Smooth muscle cell (in vitro differentiated cells): ENCODE data around the gene HAGHL. TPM values are rescaled to one million over a fixed set of nuclear protein-coding genes. Genes with fewer than 3 reads are reported as not detected.

Source experiments
- DNase-seq: peaks from one replicate; lab custom pipeline; 2025; ENCODE audit not compliant: unreplicated experiment; lab: John Stamatoyannopoulos, UW
- H2AFZ ChIP-seq: fragments of 200-600 bp; sonication (generic); 2 replicates; pipeline ENCODE4 v1.6.0; 2016; ENCODE audit warnings: antibody characterized with exemption, low read depth, mild to moderate bottlenecking
- H3F3A ChIP-seq: fragments of 200-600 bp; sonication (generic); 2 replicates; pipeline ENCODE4 v1.6.0; 2017; ENCODE audit warnings: antibody characterized with exemption, low read depth
- H3K27ac ChIP-seq: fragments of 200-600 bp; sonication (generic); 2 replicates; pipeline ENCODE4 v1.5.1; 2016; ENCODE audit warnings: low read depth, mild to moderate bottlenecking
- H3K27me3 ChIP-seq: fragments of 200-600 bp; sonication (generic); 2 replicates; pipeline ENCODE4 v1.6.1; 2016; ENCODE audit warnings: low read depth, mild to moderate bottlenecking
- H3K36me3 ChIP-seq: fragments of 200-600 bp; sonication (generic); 2 replicates; pipeline ENCODE4 v1.5.1; 2016; ENCODE audit warnings: low read depth
- H3K4me1 ChIP-seq: fragments of 200-600 bp; sonication (generic); 2 replicates; pipeline ENCODE4 v1.5.1; 2016; ENCODE audit warnings: low read depth
- H3K4me2 ChIP-seq: fragments of 200-600 bp; sonication (generic); 2 replicates; pipeline ENCODE4 v1.6.0; 2016; ENCODE audit warnings: mild to moderate bottlenecking
- H3K4me3 ChIP-seq: fragments of 200-600 bp; sonication (generic); 2 replicates; pipeline ENCODE4 v1.5.1; 2016; ENCODE audit warnings: mild to moderate bottlenecking
- H3K79me2 ChIP-seq: fragments of 200-600 bp; sonication (generic); 2 replicates; pipeline ENCODE4 v1.6.0; 2016; ENCODE audit warnings: low read depth, mild to moderate bottlenecking
- H3K9ac ChIP-seq: fragments of 200-600 bp; sonication (generic); 2 replicates; pipeline ENCODE4 v1.6.0; 2016; ENCODE audit warnings: low read depth
- H3K9me3 ChIP-seq: fragments of 200-600 bp; sonication (generic); replicated peaks from 2 replicates; pipeline ENCODE4 v1.5.1; 2016; ENCODE audit warnings: low read depth
- H4K20me1 ChIP-seq: fragments of 200-600 bp; sonication (generic); 2 replicates; pipeline ENCODE4 v1.6.0; 2016; ENCODE audit warnings: low read depth
- CTCF ChIP-seq: fragments of 200-600 bp; sonication (generic); IDR thresholded peaks from 2 replicates; pipeline ENCODE4 v1.5.1; 2017; ENCODE audit warnings: borderline replicate concordance, mild to moderate bottlenecking, antibody characterized with exemption; ENCODE audit not compliant: insufficient read depth, poor library complexity, severe bottlenecking
- WGBS: methylation state at CpG from one replicate; pipeline ENCODE4 v1.1.7; 2016; ENCODE audit warnings: low lambda C conversion rate; 5-methylcytosine and 5-hydroxymethylcytosine counted together
- polyA plus RNA-seq: library from polyadenylated mRNA; unstranded; fragments of >200 nt; fragmentation: Nextera tagmentation; extraction: Ambion mirVana; gene quantifications from 2 replicates; pipeline ENCODE4 v1.2.1, GENCODE V29; 2016
- total RNA-seq: library from RNA; depleted of rRNA; stranded (reverse); fragments of >200 nt; gene quantifications from 2 replicates; pipeline ENCODE4 v1.2.3, GENCODE V29; 2014

The HAGHL gene
- total and polyA plus RNA-seq, 2 experiments from 2014 or later = 3.2 to 23.1 TPM

GRCh38 chr16:717450-718245, 9.3 kb upstream of the HAGHL start:
- H3K27me3 ChIP-seq = no peaks in the 10 kb centered on the region
- DNase-seq = no peak
- no peak overlapping the region for H3K9ac ChIP-seq
- peaks cover 15% of the 10 kb centered on the region for H3K4me1 ChIP-seq
- no peak overlapping the region for H3K27ac ChIP-seq
- H3K4me3 ChIP-seq = no peak overlapping the region
- 90% methylated on average over 30 of the region's 32 CpGs for WGBS
- no peaks in the 10 kb centered on the region for H3K79me2 ChIP-seq
- no peak overlapping the region for H3K4me2 ChIP-seq
- no peaks in the 10 kb centered on the region for H3K9me3 ChIP-seq
- H3K36me3 ChIP-seq = no peaks in the 10 kb centered on the region
- H2AFZ ChIP-seq = no peak overlapping the region
- no peak for TF ChIP-seq CTCF
- no peaks in the 10 kb centered on the region for H3F3A ChIP-seq
- peaks cover 18% of the 10 kb centered on the region for H4K20me1 ChIP-seq

DNA sequence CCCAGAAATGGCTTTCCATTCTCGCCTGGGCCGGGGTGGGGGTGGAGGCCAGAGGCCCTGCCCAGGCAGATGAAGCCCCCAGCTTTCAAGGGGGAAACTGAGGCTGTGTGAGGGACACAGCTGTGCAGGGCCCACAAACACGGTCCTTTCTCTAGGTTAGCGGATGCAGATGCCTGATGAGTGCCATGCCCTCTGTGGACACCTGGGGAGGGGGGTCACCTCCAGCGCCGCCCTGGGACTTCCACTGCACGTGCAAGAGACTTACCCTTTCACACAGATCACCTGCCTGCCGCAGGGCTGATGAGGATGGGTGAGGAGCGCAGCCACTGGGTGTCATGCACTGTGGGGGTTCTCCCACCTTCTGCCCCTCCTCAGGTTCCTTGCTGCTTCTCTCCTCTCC, 8.5 kb upstream of the HAGHL start:
- WGBS = 97% methylated on average over 9 of the region's 9 CpGs
- Histone ChIP-seq H3K9me3 (no peaks in the 10 kb centered on the region), H3K4me3 (no peak overlapping the region), H3F3A (no peaks in the 10 kb centered on the region), H3K9ac (no peak overlapping the region), H3K36me3 (no peaks in the 10 kb centered on the region), H4K20me1 (peaks cover 18% of the 10 kb centered on the region), H3K79me2 (no peaks in the 10 kb centered on the region), H3K27ac (no peak overlapping the region), H3K4me1 (peaks cover 15% of the 10 kb centered on the region), H3K4me2 (no peak overlapping the region), H2AFZ (no peak overlapping the region), H3K27me3 (no peaks in the 10 kb centered on the region)
- no peak for TF ChIP-seq CTCF
- no peak for DNase-seq

DNA sequence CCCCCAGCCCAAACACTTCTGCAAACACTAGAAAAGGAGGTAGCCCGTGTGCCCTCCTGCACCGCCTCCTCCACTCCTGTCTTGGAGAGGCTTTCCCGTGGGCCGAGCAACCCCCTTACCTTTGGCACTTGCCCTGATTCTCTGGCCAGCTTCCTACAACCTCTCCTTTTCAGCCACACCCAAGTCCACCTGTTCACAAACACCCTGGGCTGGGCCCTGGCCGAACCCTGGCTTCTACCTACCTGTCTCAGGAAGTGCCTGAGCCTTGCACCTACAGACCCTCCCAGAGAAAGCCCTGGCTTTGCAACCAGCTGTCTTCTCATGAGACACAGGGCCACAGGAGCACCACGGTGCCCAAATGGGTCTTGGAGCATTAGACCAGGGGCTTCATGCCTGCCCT, 8.0 kb upstream of the HAGHL start:
- peaks cover 18% of the 10 kb centered on the region for H4K20me1 ChIP-seq
- H3K79me2 ChIP-seq = no peaks in the 10 kb centered on the region
- H3K36me3 ChIP-seq = no peaks in the 10 kb centered on the region
- H2AFZ ChIP-seq = no peak overlapping the region
- 93% methylated on average over 6 of the region's 6 CpGs for WGBS
- H3K4me1 ChIP-seq = peaks cover 15% of the 10 kb centered on the region
- no peak for TF ChIP-seq CTCF
- no peak for DNase-seq
- no peaks in the 10 kb centered on the region for H3K9me3 ChIP-seq
- H3K4me3 ChIP-seq = no peak overlapping the region
- H3F3A ChIP-seq = no peaks in the 10 kb centered on the region
- H3K9ac ChIP-seq = no peak overlapping the region
- H3K27ac ChIP-seq = no peak overlapping the region
- no peak overlapping the region for H3K4me2 ChIP-seq
- H3K27me3 ChIP-seq = no peaks in the 10 kb centered on the region
